NAMALWA (cell line): ENCODE data around the gene CEBPA.
A peak's percentile ranks its signal among the peaks of the same experiment; 100 is the strongest.

ENCODE experiments used
- DNase-seq: peaks from one replicate; pipeline ENCODE4 v3.0.0-alpha.2; 2015; ENCODE audit warnings: low spot score

The CEBPA gene

DNA sequence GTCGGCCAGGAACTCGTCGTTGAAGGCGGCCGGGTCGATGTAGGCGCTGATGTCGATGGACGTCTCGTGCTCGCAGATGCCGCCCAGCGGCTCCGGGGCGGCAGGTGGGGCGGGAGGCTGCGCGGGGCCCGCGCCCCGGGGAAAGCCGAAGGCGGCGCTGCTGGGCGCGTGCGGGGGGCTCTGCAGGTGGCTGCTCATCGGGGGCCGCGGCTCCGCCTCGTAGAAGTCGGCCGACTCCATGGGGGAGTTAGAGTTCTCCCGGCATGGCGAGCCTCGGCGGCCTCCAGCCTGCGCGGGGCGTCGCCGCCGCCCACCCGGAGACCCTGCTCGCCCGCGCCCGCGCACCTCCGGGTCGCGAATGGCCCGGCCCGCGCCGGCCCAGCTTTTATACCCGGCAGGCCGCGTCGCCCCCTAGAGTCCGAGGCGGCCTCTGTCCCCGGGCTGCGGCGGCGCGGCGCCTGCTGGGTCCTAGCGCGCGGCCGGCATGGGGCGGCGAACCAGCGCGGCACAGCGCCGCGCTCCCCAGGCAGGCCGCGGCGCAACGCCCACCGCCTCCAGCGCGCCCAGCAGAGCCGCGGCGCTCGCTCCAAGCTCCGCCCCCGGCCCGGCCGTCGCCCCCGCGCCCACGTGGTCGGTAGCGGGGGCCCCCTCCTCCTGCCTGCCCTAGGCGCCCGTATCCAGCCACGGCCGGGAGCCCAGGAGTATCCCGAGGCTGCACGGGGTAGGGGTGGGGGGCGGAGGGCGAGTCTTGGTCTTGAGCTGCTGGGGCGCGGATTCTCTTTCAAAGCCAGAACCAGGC, at the start of gene CEBPA:
CEBPA (minus strand) TSS at position 360 of the 799 bp plus-strand sequence; CDS start at position 240, 120 bp downstream.
- peak; percentile 89 for DNase-seq

GRCh38 chr19:33350538-33351309, 48.4 kb upstream of the CEBPA start:
- DNase-seq: no peak

GRCh38 chr19:33349319-33350289, 47.3 kb upstream of the CEBPA start:
- no peak for DNase-seq

GRCh38 chr19:33348301-33349010, 46.1 kb upstream of the CEBPA start:
- DNase-seq: no peak

DNA sequence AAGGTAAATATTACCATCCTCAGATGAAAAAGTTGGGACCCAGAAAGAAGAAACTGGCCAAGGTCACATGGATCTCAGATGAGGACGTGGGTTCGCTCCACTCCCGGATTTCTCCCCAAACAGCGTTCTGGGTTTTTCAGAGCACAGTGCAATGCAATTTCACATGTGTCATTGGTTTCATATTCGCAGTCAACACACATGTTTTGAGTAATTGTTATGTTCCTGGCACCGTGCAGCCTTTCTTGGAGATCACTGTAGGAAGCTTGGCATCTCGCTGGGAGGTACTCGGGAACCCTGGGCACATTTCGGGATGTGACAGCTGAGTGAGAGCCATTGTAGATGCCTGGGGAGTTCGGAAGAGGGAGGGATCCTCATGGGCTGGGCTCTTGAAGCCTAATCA, 45.0 kb upstream of the CEBPA start:
- DNase-seq: no peak

GRCh38 chr19:33346665-33347064, 44.3 kb upstream of the CEBPA start:
- no peak for DNase-seq

DNA sequence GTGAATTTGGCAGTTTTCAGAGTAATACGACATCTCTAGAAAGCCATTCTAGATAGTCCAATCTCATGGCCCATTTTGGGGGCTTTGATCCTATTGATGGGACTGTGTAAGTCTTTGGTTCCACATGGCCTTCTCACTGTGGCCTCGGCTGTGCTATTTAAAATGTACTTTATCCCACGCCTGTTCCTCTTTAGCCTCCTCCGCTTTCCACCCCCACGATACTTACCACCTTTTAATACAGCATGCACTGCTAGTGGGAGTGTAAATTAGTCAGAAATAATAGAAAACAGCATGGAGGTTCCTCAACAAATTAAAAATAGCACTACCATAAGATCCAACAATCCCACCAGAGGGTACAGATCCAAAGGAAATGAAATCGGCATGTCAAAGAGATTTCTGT, 42.8 kb upstream of the CEBPA start:
- no peak for DNase-seq

- DNase-seq: no peak
These were observed 42.2 kb upstream of the CEBPA start for GRCh38 chr19:33344573-33344925.

GRCh38 chr19:33343859-33344572, 41.7 kb upstream of the CEBPA start:
- DNase-seq: no peak

DNA sequence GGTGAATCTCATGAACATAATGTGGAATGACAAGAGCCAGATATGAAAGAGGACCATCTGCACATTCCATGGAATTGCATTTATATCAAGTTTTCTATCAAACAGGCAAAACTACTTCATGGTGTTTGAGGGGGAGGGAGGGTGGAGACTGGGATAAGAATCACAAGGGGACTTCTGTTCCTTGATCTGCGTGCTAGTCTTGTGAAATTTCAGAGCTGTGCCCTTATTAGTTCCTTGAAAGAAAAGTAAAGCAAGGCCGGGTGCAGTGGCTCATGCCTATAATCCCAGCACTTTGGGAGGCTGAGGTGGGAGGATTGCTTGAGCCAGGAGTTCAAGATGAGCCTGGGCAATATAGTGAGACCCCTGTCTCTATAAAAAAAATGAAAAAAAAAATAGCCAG, 41.0 kb upstream of the CEBPA start:
- DNase-seq: no peak

- DNase-seq: no peak
These were observed 38.7 kb upstream of the CEBPA start for GRCh38 chr19:33340991-33341390.

DNA sequence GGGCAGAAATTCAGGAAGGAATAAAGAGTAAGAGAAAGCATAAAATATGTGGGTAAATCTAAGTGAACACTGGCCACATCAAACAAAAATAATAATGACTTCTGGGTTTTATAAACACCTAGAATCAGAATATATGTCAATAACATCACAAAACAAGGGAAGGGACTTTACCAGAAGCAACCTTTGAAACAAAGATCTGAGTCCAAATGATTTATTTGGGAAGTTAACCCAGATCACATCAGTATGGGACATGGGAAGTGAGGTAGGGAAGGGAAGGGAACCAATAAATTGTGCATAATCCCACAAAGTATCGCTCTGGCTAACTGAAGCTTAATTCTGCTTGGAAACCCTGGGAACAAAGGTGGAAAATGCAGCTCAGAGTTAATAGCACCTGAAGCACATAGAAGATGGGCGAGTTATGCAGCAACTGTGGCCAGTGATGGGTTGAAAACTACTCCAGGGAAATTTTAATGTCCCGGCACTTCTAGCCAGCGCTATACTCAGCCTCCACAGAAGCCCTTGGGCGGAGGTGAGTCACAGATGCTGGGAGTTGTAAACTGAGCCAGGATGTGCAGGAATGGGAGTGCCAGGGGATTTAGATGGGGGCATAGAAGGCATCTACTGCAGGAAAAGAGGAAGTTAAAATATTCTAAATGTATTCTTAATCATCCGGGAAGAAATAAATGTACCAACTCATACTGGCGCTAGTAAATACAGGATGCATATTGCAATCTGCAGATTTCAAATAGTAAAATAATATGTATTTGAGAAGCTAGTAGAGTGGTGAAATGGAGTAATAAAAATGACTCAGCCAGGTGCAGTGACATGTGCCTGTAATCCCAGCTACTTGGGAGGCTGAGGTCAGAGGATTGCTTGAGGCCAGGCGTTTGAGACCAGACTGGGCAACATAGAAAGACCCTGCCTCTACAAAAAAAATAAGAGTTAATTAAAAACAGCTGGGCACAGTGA, 37.0 kb upstream of the CEBPA start:
- DNase-seq: no peak

DNA sequence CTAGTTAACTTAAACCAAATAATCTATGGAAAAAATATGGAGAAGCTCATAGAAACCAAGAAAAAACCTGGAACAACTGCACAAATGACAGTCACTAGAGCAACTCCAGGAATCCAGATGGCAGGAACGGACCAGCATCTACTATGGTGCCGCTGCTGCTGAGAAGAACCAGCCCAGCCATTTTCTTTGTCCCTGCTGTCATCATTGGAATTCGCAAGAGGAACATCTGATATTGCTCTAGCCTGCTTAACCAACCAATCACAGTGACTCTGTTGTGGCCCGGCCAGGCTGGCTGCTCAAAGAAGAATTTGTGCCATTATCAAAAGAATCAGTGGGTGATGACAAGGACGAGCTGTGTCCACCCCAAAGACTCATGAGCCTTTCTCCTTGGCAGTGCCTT, 33.1 kb upstream of the CEBPA start:
- no peak for DNase-seq

GRCh38 chr19:33334271-33334670, 31.9 kb upstream of the CEBPA start:
- DNase-seq: no peak

DNA sequence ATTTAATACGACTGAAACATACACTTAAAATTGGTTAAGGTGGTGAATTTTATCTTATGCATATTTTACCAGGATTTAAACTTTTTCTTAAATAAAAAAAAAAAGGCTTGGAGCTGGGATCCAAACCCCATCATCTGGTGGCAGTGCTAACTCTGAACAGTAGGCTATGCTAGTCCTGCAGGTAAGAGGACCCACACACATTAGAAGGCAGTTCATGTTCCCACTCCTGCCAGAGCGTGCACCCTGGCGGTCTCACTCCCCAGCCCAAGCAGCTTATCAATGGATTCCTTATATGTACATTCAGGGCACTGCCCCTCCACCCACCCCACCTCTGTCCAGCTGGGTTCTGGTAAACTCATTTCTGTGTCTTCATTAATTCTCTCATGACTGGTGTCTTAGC, 31.3 kb upstream of the CEBPA start:
- DNase-seq: no peak

DNA sequence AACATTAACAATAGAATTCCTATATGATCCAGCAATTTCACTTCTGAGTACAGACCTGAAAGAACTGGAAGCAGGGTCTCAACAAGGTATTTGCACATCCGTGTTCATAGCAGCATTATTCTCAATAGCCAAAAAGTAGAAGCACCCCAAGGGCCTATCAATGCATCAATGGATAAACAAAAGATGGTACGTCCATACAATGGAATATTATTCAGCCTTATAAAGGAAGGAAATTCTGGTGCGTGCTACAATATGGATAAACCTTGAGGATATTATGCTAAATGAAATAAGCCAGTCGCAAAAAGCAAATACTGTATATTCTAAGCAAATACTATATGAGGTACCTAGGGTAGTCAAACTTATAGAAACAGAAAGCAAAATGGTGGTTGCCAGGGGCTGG, 30.8 kb upstream of the CEBPA start:
- no peak for DNase-seq

DNA sequence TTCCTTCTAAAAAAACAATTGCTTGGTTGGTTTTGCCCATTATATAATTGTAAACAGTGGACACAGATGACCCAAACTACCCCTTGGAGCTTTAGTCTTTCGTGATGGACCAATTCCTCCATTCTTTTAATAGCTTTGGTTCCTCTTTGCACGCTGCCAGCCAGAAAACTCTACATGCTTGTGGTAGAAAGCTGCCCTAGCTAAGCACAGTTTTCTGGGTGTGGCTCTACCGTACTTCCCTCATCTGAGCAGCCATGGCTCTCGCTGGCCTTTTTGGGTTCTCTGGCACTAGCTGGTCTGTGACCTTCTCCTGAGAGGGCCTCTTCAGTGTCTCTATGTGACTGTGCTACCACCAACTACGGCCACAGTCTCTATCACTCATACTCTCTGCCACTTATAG, 29.9 kb upstream of the CEBPA start:
- no peak for DNase-seq

DNA sequence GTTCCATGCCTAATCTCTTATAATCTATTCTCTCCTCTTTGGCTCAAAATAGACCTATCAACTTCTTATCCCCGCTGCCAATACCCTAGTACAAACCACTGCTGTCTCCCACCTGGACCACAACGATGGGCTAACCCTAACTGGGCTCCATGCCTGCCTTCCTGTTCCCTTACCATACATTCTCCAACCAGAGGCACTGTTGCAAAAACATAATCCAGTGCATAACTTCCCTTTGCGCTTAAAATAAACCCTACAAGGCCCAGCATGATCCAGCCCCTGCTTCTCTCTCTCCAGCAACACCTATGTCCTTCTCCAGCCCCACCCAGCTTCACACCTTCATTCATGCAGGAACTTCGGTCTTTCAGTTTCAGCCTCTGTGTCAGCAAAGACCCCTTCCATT, 27.4 kb upstream of the CEBPA start:
- DNase-seq: no peak

DNA sequence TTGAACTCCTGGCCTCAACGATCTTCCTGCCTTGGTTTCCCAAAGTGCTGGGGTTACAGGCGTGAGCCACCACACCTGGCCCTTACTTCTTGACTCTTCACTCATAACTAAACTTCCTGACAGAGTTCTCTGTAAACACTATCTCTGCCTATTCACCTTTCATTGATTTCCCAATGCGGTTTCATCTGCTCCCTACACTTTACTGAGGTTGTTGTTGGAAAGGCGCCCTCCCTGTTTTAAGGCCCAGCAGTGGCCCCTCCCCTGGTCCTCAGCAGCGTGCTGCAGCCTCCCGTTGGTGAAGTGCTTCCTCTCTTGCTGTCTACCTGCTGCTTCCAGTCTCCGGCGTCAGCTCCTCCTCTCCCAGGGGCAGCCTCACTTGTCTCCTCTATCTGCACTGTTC, 26.7 kb upstream of the CEBPA start:
- no peak for DNase-seq

GRCh38 chr19:33325920-33326319, 23.6 kb upstream of the CEBPA start:
- DNase-seq: no peak
